ENCODE results near the gene CDK19. TPM values are rescaled to one million over a fixed set of nuclear protein-coding genes. Genes with fewer than 3 reads are reported as not detected.

The CDK19 gene
- total and polyA plus RNA-seq, 2 of the 13 experiments (the other 11 are each of a cell fraction or from before 2014, with no cell fraction given) = 13.4 to 27.0 TPM

DNA sequence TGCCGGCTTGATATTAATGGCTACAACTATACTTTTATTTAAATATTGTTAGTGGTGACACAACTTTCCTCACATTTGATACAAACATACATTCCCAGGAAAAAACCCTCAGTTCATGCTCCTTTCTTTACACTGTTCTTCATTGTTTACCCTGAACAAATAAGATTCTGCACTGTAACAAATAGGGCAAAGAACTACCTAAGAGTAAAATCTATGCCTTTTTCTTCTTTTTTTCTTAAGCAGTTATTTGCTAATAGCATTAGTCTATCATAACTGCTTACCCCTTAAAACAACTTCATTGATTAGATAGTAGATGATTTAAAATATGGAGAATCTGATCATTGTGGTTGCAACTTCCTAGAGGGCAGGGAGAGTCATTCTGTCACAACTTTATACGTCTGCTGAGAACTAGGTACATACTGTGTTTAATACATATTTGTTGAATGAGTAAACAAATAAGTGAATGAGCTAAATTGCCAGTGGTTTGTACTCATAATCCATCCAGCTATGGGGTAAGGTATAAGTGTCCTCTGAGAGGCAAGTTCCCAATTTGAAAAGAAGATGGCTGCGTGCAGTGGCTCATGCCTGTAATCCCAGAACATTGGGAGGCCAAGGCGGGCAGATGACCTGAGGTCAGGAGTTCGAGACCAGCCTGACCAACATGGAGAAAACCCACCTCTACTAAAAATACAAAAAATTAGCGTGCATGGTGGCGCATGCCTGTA is 161.0 kb downstream of the CDK19 start (continued):
- TF ChIP-seq SP1 (IDR thresholded peaks at IDR 0.05) = no peak
- TF ChIP-seq SP1 (CRISPR knock-in tag; IDR thresholded peaks at IDR 0.05) = no peak
- TF ChIP-seq GLI4 (CRISPR knock-in tag; IDR thresholded peaks at IDR 0.05; ENCODE audit: borderline replicate concordance) = no peak
- TF ChIP-seq GFI1 (CRISPR knock-in tag; IDR thresholded peaks at IDR 0.05; ENCODE audit: borderline replicate concordance) = no peak
- no peak for TF ChIP-seq ZNF562 (CRISPR knock-in tag; IDR thresholded peaks at IDR 0.05; ENCODE audit: borderline replicate concordance)
- TF ChIP-seq ZNF333 (CRISPR knock-in tag; IDR thresholded peaks at IDR 0.05; ENCODE audit: borderline replicate concordance) = no peak
- TF ChIP-seq SOX13 (IDR thresholded peaks at IDR 0.05) = no peak
- peak in 1 of 2 experiments; percentile 80; a peak in 2 of 4 replicates for TF ChIP-seq SOX13 (CRISPR knock-in tag; conservative IDR thresholded peaks at IDR 0.05 in 1 of 2, IDR thresholded peaks at IDR 0.05 in 1 of 2)
- TF ChIP-seq, protein P1, sequence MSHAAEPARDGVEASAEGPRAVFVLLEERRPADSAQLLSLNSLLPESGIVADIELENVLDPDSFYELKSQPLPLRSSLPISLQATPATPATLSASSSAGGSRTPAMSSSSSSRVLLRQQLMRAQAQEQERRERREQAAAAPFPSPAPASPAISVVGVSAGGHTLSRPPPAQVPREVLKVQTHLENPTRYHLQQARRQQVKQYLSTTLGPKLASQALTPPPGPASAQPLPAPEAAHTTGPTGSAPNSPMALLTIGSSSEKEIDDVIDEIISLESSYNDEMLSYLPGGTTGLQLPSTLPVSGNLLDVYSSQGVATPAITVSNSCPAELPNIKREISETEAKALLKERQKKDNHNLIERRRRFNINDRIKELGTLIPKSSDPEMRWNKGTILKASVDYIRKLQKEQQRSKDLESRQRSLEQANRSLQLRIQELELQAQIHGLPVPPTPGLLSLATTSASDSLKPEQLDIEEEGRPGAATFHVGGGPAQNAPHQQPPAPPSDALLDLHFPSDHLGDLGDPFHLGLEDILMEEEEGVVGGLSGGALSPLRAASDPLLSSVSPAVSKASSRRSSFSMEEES (CRISPR knock-in tag; IDR thresholded peaks at IDR 0.05) = 0 out of 2 replicates have a peak, but pooled peaks have one; percentile 16
- TF ChIP-seq ZNF263 (CRISPR knock-in tag; IDR thresholded peaks at IDR 0.05) = no peak
- peak; percentile 31; the same call in 1 of the 2 replicates for TF ChIP-seq NCOR1 (IDR thresholded peaks at IDR 0.05; ENCODE audit: borderline replicate concordance, low read length)
- peak; percentile 84; the same call in 1 of the 2 replicates for TF ChIP-seq ZNF569 (CRISPR knock-in tag; IDR thresholded peaks at IDR 0.05; ENCODE audit: borderline replicate concordance)
- no peak for TF ChIP-seq ZNF761 (CRISPR knock-in tag; conservative IDR thresholded peaks at IDR 0.05)
- no peak for TF ChIP-seq NFYB (CRISPR knock-in tag; IDR thresholded peaks at IDR 0.05)
- TF ChIP-seq ZBTB3 (CRISPR knock-in tag; IDR thresholded peaks at IDR 0.05; ENCODE audit: borderline replicate concordance, low read depth) = no peak
- no peak for TF ChIP-seq GTF3A (CRISPR knock-in tag; conservative IDR thresholded peaks at IDR 0.05)
- TF ChIP-seq, protein P2, sequence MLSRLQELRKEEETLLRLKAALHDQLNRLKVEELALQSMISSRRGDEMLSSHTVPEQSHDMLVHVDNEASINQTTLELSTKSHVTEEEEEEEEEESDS (CRISPR knock-in tag; IDR thresholded peaks at IDR 0.05; ENCODE audit: borderline replicate concordance) = no peak

Data from HepG2 (cell line).